Measurements from ENCODE around the gene IGF2BP2.

DNA sequence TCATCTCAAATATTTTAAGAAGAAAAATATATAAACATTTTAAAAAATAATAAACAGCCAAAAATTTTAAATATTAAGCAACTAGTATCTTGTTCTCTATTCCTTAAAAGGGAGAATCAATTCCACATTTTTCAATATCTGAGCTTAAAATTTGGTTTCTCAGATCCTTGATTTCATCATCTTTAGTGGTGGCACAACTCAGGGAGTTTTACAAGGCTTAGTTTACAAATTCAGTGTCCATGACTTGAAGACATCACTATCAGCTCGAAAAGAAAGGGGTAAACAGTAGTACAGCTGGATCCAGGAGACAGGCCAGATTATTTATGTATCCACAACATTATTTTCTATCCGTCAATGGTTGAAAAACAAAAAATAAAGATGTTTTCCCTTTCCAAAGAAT lies 11.6 kb downstream of the IGF2BP2 start:
- TF ChIP-seq POLR2A (IDR thresholded peaks at IDR 0.05), result no peak
- TF ChIP-seq, protein P1, sequence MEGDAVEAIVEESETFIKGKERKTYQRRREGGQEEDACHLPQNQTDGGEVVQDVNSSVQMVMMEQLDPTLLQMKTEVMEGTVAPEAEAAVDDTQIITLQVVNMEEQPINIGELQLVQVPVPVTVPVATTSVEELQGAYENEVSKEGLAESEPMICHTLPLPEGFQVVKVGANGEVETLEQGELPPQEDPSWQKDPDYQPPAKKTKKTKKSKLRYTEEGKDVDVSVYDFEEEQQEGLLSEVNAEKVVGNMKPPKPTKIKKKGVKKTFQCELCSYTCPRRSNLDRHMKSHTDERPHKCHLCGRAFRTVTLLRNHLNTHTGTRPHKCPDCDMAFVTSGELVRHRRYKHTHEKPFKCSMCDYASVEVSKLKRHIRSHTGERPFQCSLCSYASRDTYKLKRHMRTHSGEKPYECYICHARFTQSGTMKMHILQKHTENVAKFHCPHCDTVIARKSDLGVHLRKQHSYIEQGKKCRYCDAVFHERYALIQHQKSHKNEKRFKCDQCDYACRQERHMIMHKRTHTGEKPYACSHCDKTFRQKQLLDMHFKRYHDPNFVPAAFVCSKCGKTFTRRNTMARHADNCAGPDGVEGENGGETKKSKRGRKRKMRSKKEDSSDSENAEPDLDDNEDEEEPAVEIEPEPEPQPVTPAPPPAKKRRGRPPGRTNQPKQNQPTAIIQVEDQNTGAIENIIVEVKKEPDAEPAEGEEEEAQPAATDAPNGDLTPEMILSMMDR (IDR thresholded peaks at IDR 0.05), result no peak
- TF ChIP-seq POLR2AphosphoS5 (IDR thresholded peaks at IDR 0.05), result no peak
- TF ChIP-seq EP300 (IDR thresholded peaks at IDR 0.05), result no peak

Data from upper lobe of left lung (tissue), 4 donors.